HG02938 (cell line): ENCODE data around the gene IRF2BP1.
"Not testable (repeated sequence)": the region's sequence is repeated elsewhere in the genome, so short reads cannot be mapped to it uniquely, and the experiment has no call there.

Source experiments
- ATAC-seq: cut with Tn5 transposase; IDR thresholded peaks from one replicate; pipeline ENCODE4 v1.9.1; 2021; ENCODE audit warnings: mild to moderate bottlenecking, moderate library complexity; ENCODE audit not compliant: unreplicated experiment

The IRF2BP1 gene

GRCh38 chr19:45902651-45903625, 17.0 kb upstream of the IRF2BP1 start:
- peak; percentile 85 for ATAC-seq

GRCh38 chr19:45901912-45902650, 16.1 kb upstream of the IRF2BP1 start, which contains the start of gene MYPOP:
TSS of gene MYPOP (minus strand) at chr19:45902613. CDS start at chr19:45901773, 840 bp downstream.
- ATAC-seq, result no peak

- no peak for ATAC-seq
These were observed 15.5 kb upstream of the IRF2BP1 start for GRCh38 chr19:45901432-45901911.

- ATAC-seq, result no peak
These were observed 14.9 kb upstream of the IRF2BP1 start for GRCh38 chr19:45900738-45901431.

GRCh38 chr19:45899919-45900589, 14.1 kb upstream of the IRF2BP1 start:
- no peak for ATAC-seq

GRCh38 chr19:45899253-45899652, 13.3 kb upstream of the IRF2BP1 start:
- ATAC-seq, result no peak

- no peak for ATAC-seq
These were observed 11.4 kb upstream of the IRF2BP1 start for GRCh38 chr19:45897261-45897812.

- not testable (repeated sequence) for ATAC-seq
These were observed 10.2 kb upstream of the IRF2BP1 start for GRCh38 chr19:45895983-45896599.

- ATAC-seq, result no peak
These were observed 9.6 kb upstream of the IRF2BP1 start for GRCh38 chr19:45895519-45895972.

- ATAC-seq, result no peak
These were observed 4.9 kb upstream of the IRF2BP1 start for GRCh38 chr19:45890877-45891276.

GRCh38 chr19:45889210-45889885, 3.4 kb upstream of the IRF2BP1 start:
- ATAC-seq, result no peak

- ATAC-seq, result no peak
These were observed 1.3 kb upstream of the IRF2BP1 start for GRCh38 chr19:45887200-45887710.

GRCh38 chr19:45886427-45887199, 672 bp upstream of the IRF2BP1 start:
- peak; percentile 50 for ATAC-seq

- ATAC-seq, result no peak
These were observed 1.0 kb downstream of the IRF2BP1 start for GRCh38 chr19:45884682-45885555.

GRCh38 chr19:45883881-45884681, 1.9 kb downstream of the IRF2BP1 start:
- ATAC-seq, result no peak

GRCh38 chr19:45883586-45883880, 2.4 kb downstream of the IRF2BP1 start:
- ATAC-seq, result no peak
